Thyroid gland (tissue), 4 donors: ENCODE measurements around the gene PALM3. TPM values are rescaled to one million over a fixed set of nuclear protein-coding genes. Genes with fewer than 3 reads are reported as not detected.

Experiments
- DNase-seq, 2 donors: peaks; one replicate each; pipeline ENCODE4 v3.0.0-alpha.2; 2019
- H3K27ac ChIP-seq, 3 donors: fragments of 200-600 bp; sonication (generic); 1 replicate in 2 of 3; 2 replicates in 1 of 3; pipeline ENCODE4 v1.5.1; 2016 to 2019; ENCODE audit warnings: mild to moderate bottlenecking in 1 of 3, moderate library complexity in 1 of 3
- H3K27me3 ChIP-seq: fragments of 200-600 bp; sonication (generic); one replicate; pipeline ENCODE4 v1.5.1; 2019
- H3K36me3 ChIP-seq, 2 donors: fragments of 200-600 bp; sonication (generic); one replicate each; pipeline ENCODE4 v1.5.1; 2016 to 2019
- H3K4me1 ChIP-seq, 2 donors: fragments of 200-600 bp; sonication (generic); one replicate each; pipeline ENCODE4 v1.5.1; 2017 to 2019
- H3K4me3 ChIP-seq, 3 donors: fragments of 200-600 bp; sonication (generic); replicated peaks in 1 of 3; 1 replicate in 2 of 3; 2 replicates in 1 of 3; pipeline ENCODE4 v1.5.1; 2016; ENCODE audit warnings: mild to moderate bottlenecking in 1 of 3
- H3K9me3 ChIP-seq: fragments of 200-600 bp; sonication (generic); one replicate; pipeline ENCODE4 v1.5.1; 2017
- CTCF ChIP-seq, 6 experiments: fragments of 200-600 bp in 3 of 6; fragments of 450-650 bp in 3 of 6; sonication (generic) in 3 of 6; IDR thresholded peaks; one replicate each; pipeline ENCODE4 v1.5.1; 2016 to 2019; ENCODE audit warnings: antibody characterized with exemption in 6 of 6, mild to moderate bottlenecking in 2 of 6, inconsistent platforms in 1 of 6, moderate library complexity in 1 of 6
- POLR2A ChIP-seq, 2 donors: fragments of 450-650 bp; IDR thresholded peaks; one replicate each; pipeline ENCODE4 v1.6.1; 2017; ENCODE audit warnings: antibody characterized with exemption in 2 of 2, mild to moderate bottlenecking in 2 of 2, moderate library complexity in 1 of 2
- WGBS, 2 donors: methylation state at CpG; one replicate each; pipeline ENCODE4 v1.1.5; 2017; 5-methylcytosine and 5-hydroxymethylcytosine counted together
- intact Hi-C: fragments of 100-400 bp; cut with DNase I; formaldehyde crosslinking; loops from one replicate; pipeline ENCODE4 v1.15.1; 2023
- total RNA-seq, 4 donors: library from RNA; depleted of rRNA; stranded (reverse); fragments of >200 nt; gene quantifications; one replicate each; pipeline ENCODE4 v1.2.3, GENCODE V29; 2016

PALM3 gene
- 1 to 10 TPM; 4.8 to 9.6 (median 6.8) TPM for total RNA-seq

GRCh38 chr19:14061751-14062557 lies at the start of gene PALM3:
PALM3 (minus strand) TSS chr19:14062076; CDS start chr19:14061980, 96 bp downstream.
- TF ChIP-seq POLR2A (IDR thresholded peaks at IDR 0.05), result no peak
- TF ChIP-seq CTCF (IDR thresholded peaks at IDR 0.05), result peak in 4 of 6 experiments; percentile 19 to 38 (median 28)
- Histone ChIP-seq H3K9me3 (no peaks in the 10 kb centered on the region), H3K4me1 (peaks cover 16 to 45% of the 10 kb centered on the region in 2 donors), H3K4me3 (peak within 1 kb of the TSS in 2 of 3 donors; percentile 34 to 40), H3K27ac (peak within 1 kb of the TSS; percentile 68 to 87 (median 86)), H3K36me3 (no peaks in the 10 kb centered on the region), H3K27me3 (no peaks in the 10 kb centered on the region)
- intact Hi-C loops, result no loop called here
- DNase-seq, result peak; percentile 95 to 96
- 37% methylated on average over 12 to 18 of the region's 19 CpGs for WGBS, 2 donors

GRCh38 chr19:14111486-14111885 lies 49.6 kb upstream of the PALM3 start:
- DNase-seq, result no peak
- peaks cover 24 to 41% of the 10 kb centered on the region in 2 donors for H3K4me1 ChIP-seq
- H3K27ac ChIP-seq, result peak overlapping the region in 1 of 3 donors; percentile 76
- H3K4me3 ChIP-seq, result no peak overlapping the region
- intact Hi-C loops, result no loop called here
- H3K9me3 ChIP-seq, result no peaks in the 10 kb centered on the region
- H3K27me3 ChIP-seq, result no peaks in the 10 kb centered on the region
- TF ChIP-seq CTCF (IDR thresholded peaks at IDR 0.05) (no peak), POLR2A (IDR thresholded peaks at IDR 0.05) (no peak)
- peaks cover 0 to 6% of the 10 kb centered on the region in 2 donors for H3K36me3 ChIP-seq
- 100% methylated on average over 1 of the region's 1 CpG for WGBS, 2 donors

GRCh38 chr19:14110650-14111049 lies 48.8 kb upstream of the PALM3 start:
- intact Hi-C loops, result no loop called here

GRCh38 chr19:14107581-14108461 lies 45.9 kb upstream of the PALM3 start:
- TF ChIP-seq POLR2A (IDR thresholded peaks at IDR 0.05), result no peak
- no peak for TF ChIP-seq CTCF (IDR thresholded peaks at IDR 0.05)
- DNase-seq, result no peak
- peaks cover 8 to 14% of the 10 kb centered on the region in 2 donors for H3K4me1 ChIP-seq
- H3K27me3 ChIP-seq, result no peaks in the 10 kb centered on the region
- H3K27ac ChIP-seq, result no peak overlapping the region
- no peaks in the 10 kb centered on the region for H3K9me3 ChIP-seq
- intact Hi-C loops, result no loop called here
- 75 to 76% methylated on average over 16 to 17 of the region's 23 CpGs for WGBS, 2 donors
- H3K4me3 ChIP-seq, result no peak overlapping the region
- H3K36me3 ChIP-seq, result peaks cover 17 to 25% of the 10 kb centered on the region in 2 donors

More at GRCh38 chr19:14110650-14111049, 48.8 kb upstream of the PALM3 start:
- Histone ChIP-seq H3K27me3 (no peaks in the 10 kb centered on the region), H3K27ac (no peak overlapping the region), H3K4me1 (peaks cover 17 to 33% of the 10 kb centered on the region in 2 donors), H3K4me3 (no peak overlapping the region), H3K36me3 (peaks cover 6 to 15% of the 10 kb centered on the region in 2 donors), H3K9me3 (no peaks in the 10 kb centered on the region)
- no peak for TF ChIP-seq POLR2A (IDR thresholded peaks at IDR 0.05)
- no peak for TF ChIP-seq CTCF (IDR thresholded peaks at IDR 0.05)
- WGBS, 2 donors, result 62 to 73% methylated on average over 2 of the region's 2 CpGs
- no peak for DNase-seq
